ENCODE results near the gene PINLYP.

Gene PINLYP

DNA sequence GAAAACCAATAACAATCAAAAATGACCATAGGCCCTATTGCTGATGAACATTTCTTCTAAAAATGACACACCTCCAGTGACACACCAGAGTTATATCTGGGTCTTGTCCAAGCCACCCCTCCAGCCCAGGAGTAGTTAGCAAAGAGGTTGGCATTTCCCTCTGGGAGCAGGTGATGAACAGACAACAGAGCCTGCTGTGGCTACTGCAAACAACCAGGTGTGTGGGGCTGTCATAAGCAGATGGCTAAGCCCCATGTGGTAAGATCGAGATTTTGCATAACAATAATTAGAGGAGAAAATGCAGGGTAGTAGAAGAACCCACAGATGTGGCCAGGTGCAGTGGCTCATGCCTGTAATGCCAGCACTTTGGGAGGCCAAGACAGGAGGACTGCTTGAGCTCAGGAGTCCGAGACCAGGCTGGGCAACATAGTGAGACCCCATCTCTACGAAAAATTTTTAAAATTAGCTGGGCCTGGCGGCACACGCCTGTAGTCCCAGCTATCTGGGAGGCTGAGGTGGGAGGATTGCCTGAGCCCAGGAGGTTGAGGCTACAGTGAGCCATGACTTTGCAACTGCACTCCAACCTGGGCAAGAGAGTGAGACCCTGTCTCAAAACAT lies 5.3 kb upstream of the PINLYP start:
- H4K8ac ChIP-seq (ENCODE audit: low read depth, low read length) = no peak overlapping the region
- H3K9ac ChIP-seq (ENCODE audit: low read length) = no peak overlapping the region
- H3K27me3 ChIP-seq (ENCODE audit: insufficient read depth, low read length, poor library complexity) = no peaks in the 10 kb centered on the region
- no peak overlapping the region for H3K27ac ChIP-seq (ENCODE audit: low read depth, low read length)
- no CpG with 5 or more reads among the region's 5 CpGs for WGBS (ENCODE audit: extremely low coverage, insufficient coverage, low lambda C conversion rate)
- no peak overlapping the region for H2BK5ac ChIP-seq (ENCODE audit: low read length)
- no peaks in the 10 kb centered on the region for H3K36me3 ChIP-seq (ENCODE audit: control insufficient read depth, insufficient read depth, low read length)
- H3K56ac ChIP-seq (ENCODE audit: low read length) = no peak overlapping the region
- H3K18ac ChIP-seq (ENCODE audit: low read length) = no peak overlapping the region
- H4K5ac ChIP-seq (ENCODE audit: low read length) = no peak overlapping the region
- no peak overlapping the region for H3K4ac ChIP-seq (ENCODE audit: low read depth, low read length)
- no peak for DNase-seq
- H2BK120ac ChIP-seq (ENCODE audit: low read depth, low read length) = no peak overlapping the region
- no peak overlapping the region for H3K4me3 ChIP-seq (ENCODE audit: low read length)
- H3K4me2 ChIP-seq (ENCODE audit: low read length) = no peak overlapping the region
- H3K79me1 ChIP-seq (ENCODE audit: low read length) = peaks cover 7% of the 10 kb centered on the region
- no peaks in the 10 kb centered on the region for H3K4me1 ChIP-seq (ENCODE audit: control insufficient read depth, low read depth, low read length)
- H3K79me2 ChIP-seq (ENCODE audit: control insufficient read depth, insufficient read depth, low read length) = no peaks in the 10 kb centered on the region
- H2BK15ac ChIP-seq (replicated peaks; ENCODE audit: low read depth) = no peak overlapping the region
- no peak overlapping the region for H2AK5ac ChIP-seq (ENCODE audit: low read length)
- H3K23ac ChIP-seq (ENCODE audit: low read length) = no peak overlapping the region

GRCh38 chr19:43572171-43572588 lies 3.4 kb upstream of the PINLYP start:
- DNase-seq = no peak

GRCh38 chr19:43574424-43575155 lies 1.0 kb upstream of the PINLYP start:
- no peak overlapping the region for H4K5ac ChIP-seq (ENCODE audit: low read length)
- no peak overlapping the region for H2BK15ac ChIP-seq (replicated peaks; ENCODE audit: low read depth)
- peaks cover 7% of the 10 kb centered on the region for H3K79me1 ChIP-seq (ENCODE audit: low read length)
- peaks cover 4% of the 10 kb centered on the region for H3K4me1 ChIP-seq (ENCODE audit: control insufficient read depth, low read depth, low read length)
- no peaks in the 10 kb centered on the region for H3K27me3 ChIP-seq (ENCODE audit: insufficient read depth, low read length, poor library complexity)
- peak overlapping the region; percentile 99 for H3K56ac ChIP-seq (ENCODE audit: low read length)
- no peak overlapping the region for H2AK5ac ChIP-seq (ENCODE audit: low read length)
- peak overlapping the region; percentile 87 for H3K9ac ChIP-seq (ENCODE audit: low read length)
- H3K4me2 ChIP-seq (ENCODE audit: low read length) = peak overlapping the region; percentile 65
- no peak overlapping the region for H3K23ac ChIP-seq (ENCODE audit: low read length)
- DNase-seq = no peak
- peak overlapping the region; percentile 63 for H3K4ac ChIP-seq (ENCODE audit: low read depth, low read length)
- H3K36me3 ChIP-seq (ENCODE audit: control insufficient read depth, insufficient read depth, low read length) = no peaks in the 10 kb centered on the region
- peak overlapping the region; percentile 66 for H3K4me3 ChIP-seq (ENCODE audit: low read length)
- H4K8ac ChIP-seq (ENCODE audit: low read depth, low read length) = no peak overlapping the region
- H3K79me2 ChIP-seq (ENCODE audit: control insufficient read depth, insufficient read depth, low read length) = no peaks in the 10 kb centered on the region
- no peak overlapping the region for H3K18ac ChIP-seq (ENCODE audit: low read length)
- H2BK5ac ChIP-seq (ENCODE audit: low read length) = no peak overlapping the region
- WGBS (ENCODE audit: extremely low coverage, insufficient coverage, low lambda C conversion rate) = no CpG with 5 or more reads among the region's 12 CpGs
- no peak overlapping the region for H3K27ac ChIP-seq (ENCODE audit: low read depth, low read length)
- no peak overlapping the region for H2BK120ac ChIP-seq (ENCODE audit: low read depth, low read length)

More at GRCh38 chr19:43572171-43572588, 3.4 kb upstream of the PINLYP start:
- no peak overlapping the region for H3K23ac ChIP-seq (ENCODE audit: low read length)
- peaks cover 4% of the 10 kb centered on the region for H3K4me1 ChIP-seq (ENCODE audit: control insufficient read depth, low read depth, low read length)
- H3K79me2 ChIP-seq (ENCODE audit: control insufficient read depth, insufficient read depth, low read length) = no peaks in the 10 kb centered on the region
- H2BK15ac ChIP-seq (replicated peaks; ENCODE audit: low read depth) = no peak overlapping the region
- peaks cover 7% of the 10 kb centered on the region for H3K79me1 ChIP-seq (ENCODE audit: low read length)
- no peaks in the 10 kb centered on the region for H3K27me3 ChIP-seq (ENCODE audit: insufficient read depth, low read length, poor library complexity)
- no peaks in the 10 kb centered on the region for H3K36me3 ChIP-seq (ENCODE audit: control insufficient read depth, insufficient read depth, low read length)
- no peak overlapping the region for H2BK120ac ChIP-seq (ENCODE audit: low read depth, low read length)
- H3K4ac ChIP-seq (ENCODE audit: low read depth, low read length) = no peak overlapping the region
- no peak overlapping the region for H3K4me3 ChIP-seq (ENCODE audit: low read length)
- H3K56ac ChIP-seq (ENCODE audit: low read length) = no peak overlapping the region
- H4K5ac ChIP-seq (ENCODE audit: low read length) = no peak overlapping the region
- H3K18ac ChIP-seq (ENCODE audit: low read length) = no peak overlapping the region
- H2AK5ac ChIP-seq (ENCODE audit: low read length) = no peak overlapping the region
- no peak overlapping the region for H3K27ac ChIP-seq (ENCODE audit: low read depth, low read length)
- H4K8ac ChIP-seq (ENCODE audit: low read depth, low read length) = no peak overlapping the region
- no CpG with 5 or more reads among the region's 3 CpGs for WGBS (ENCODE audit: extremely low coverage, insufficient coverage, low lambda C conversion rate)
- no peak overlapping the region for H3K4me2 ChIP-seq (ENCODE audit: low read length)
- H3K9ac ChIP-seq (ENCODE audit: low read length) = no peak overlapping the region
- H2BK5ac ChIP-seq (ENCODE audit: low read length) = no peak overlapping the region

- no peak overlapping the region for H2BK15ac ChIP-seq (replicated peaks; ENCODE audit: low read depth)
Measured at GRCh38 chr19:43575955-43576878, 616 bp downstream of the PINLYP start.

GRCh38 chr19:43578787-43579186 lies 3.2 kb downstream of the PINLYP start:
- H3K27ac ChIP-seq (ENCODE audit: low read depth, low read length) = no peak overlapping the region
- no CpG with 5 or more reads among the region's 3 CpGs for WGBS (ENCODE audit: extremely low coverage, insufficient coverage, low lambda C conversion rate)
- no peak overlapping the region for H3K18ac ChIP-seq (ENCODE audit: low read length)

More at GRCh38 chr19:43575955-43576878, 616 bp downstream of the PINLYP start:
- Histone ChIP-seq H3K79me2 (ENCODE audit: control insufficient read depth, insufficient read depth, low read length) (no peaks in the 10 kb centered on the region), H3K4ac (ENCODE audit: low read depth, low read length) (no peak overlapping the region), H2AK5ac (ENCODE audit: low read length) (no peak overlapping the region), H3K27me3 (ENCODE audit: insufficient read depth, low read length, poor library complexity) (no peaks in the 10 kb centered on the region), H3K18ac (ENCODE audit: low read length) (no peak overlapping the region), H2BK120ac (ENCODE audit: low read depth, low read length) (no peak overlapping the region), H4K8ac (ENCODE audit: low read depth, low read length) (no peak overlapping the region), H2BK5ac (ENCODE audit: low read length) (no peak overlapping the region), H3K4me2 (ENCODE audit: low read length) (peak overlapping the region; percentile 34), H3K4me1 (ENCODE audit: control insufficient read depth, low read depth, low read length) (peaks cover 5% of the 10 kb centered on the region), H3K9ac (ENCODE audit: low read length) (peak overlapping the region; percentile 56), H3K23ac (ENCODE audit: low read length) (no peak overlapping the region), H3K56ac (ENCODE audit: low read length) (peak overlapping the region; percentile 77), H3K4me3 (ENCODE audit: low read length) (no peak overlapping the region), H3K27ac (ENCODE audit: low read depth, low read length) (no peak overlapping the region), H3K79me1 (ENCODE audit: low read length) (peaks cover 8% of the 10 kb centered on the region), H4K5ac (ENCODE audit: low read length) (no peak overlapping the region), H3K36me3 (ENCODE audit: control insufficient read depth, insufficient read depth, low read length) (no peaks in the 10 kb centered on the region)
- WGBS (ENCODE audit: extremely low coverage, insufficient coverage, low lambda C conversion rate) = no CpG with 5 or more reads among the region's 37 CpGs
- DNase-seq = no peak

More at GRCh38 chr19:43578787-43579186, 3.2 kb downstream of the PINLYP start:
- no peak for DNase-seq
- Histone ChIP-seq H4K8ac (ENCODE audit: low read depth, low read length) (no peak overlapping the region), H3K36me3 (ENCODE audit: control insufficient read depth, insufficient read depth, low read length) (no peaks in the 10 kb centered on the region), H3K9ac (ENCODE audit: low read length) (no peak overlapping the region), H3K4me1 (ENCODE audit: control insufficient read depth, low read depth, low read length) (peaks cover 9% of the 10 kb centered on the region), H3K4me2 (ENCODE audit: low read length) (no peak overlapping the region), H2BK15ac (replicated peaks; ENCODE audit: low read depth) (no peak overlapping the region), H4K5ac (ENCODE audit: low read length) (no peak overlapping the region), H3K4me3 (ENCODE audit: low read length) (no peak overlapping the region), H3K56ac (ENCODE audit: low read length) (no peak overlapping the region), H3K79me1 (ENCODE audit: low read length) (peaks cover 9% of the 10 kb centered on the region), H3K27me3 (ENCODE audit: insufficient read depth, low read length, poor library complexity) (no peaks in the 10 kb centered on the region), H3K23ac (ENCODE audit: low read length) (no peak overlapping the region), H2BK120ac (ENCODE audit: low read depth, low read length) (no peak overlapping the region), H2BK5ac (ENCODE audit: low read length) (no peak overlapping the region), H2AK5ac (ENCODE audit: low read length) (no peak overlapping the region), H3K79me2 (ENCODE audit: control insufficient read depth, insufficient read depth, low read length) (no peaks in the 10 kb centered on the region), H3K4ac (ENCODE audit: low read depth, low read length) (no peak overlapping the region)
